Pancreas (tissue), 10 donors: ENCODE measurements around the gene CD300LB. TPM values are rescaled to one million over a fixed set of nuclear protein-coding genes. Genes with fewer than 3 reads are reported as not detected.

ENCODE experiments used
- ATAC-seq, 4 donors: fragments of 200-7000 bp; cut with Tn5 transposase; one replicate each; pipeline versions ENCODE4 v1.8.0 to v1.9.1; 2020; ENCODE audit warnings: mild to moderate bottlenecking in 4 of 4, moderate library complexity in 4 of 4
- DNase-seq, 6 donors: peaks; one replicate each; pipeline ENCODE4 v3.0.0-alpha.2; 2020
- FAIRE-seq: peaks from 2 replicates; lab custom pipeline; 2012; peaks lifted over from hg19 to GRCh38; lab: Jason Lieb, UNC
- H3K27ac ChIP-seq, 4 donors: fragments of 200-600 bp; sonication (generic); 1 replicate in 3 of 4; 2 replicates in 1 of 4; pipeline versions ENCODE4 v1.5.0 to v1.8.0; 2020
- H3K27me3 ChIP-seq, 4 donors: fragments of 200-600 bp; one replicate each; pipeline ENCODE4 v1.8.0; 2021
- H3K36me3 ChIP-seq, 3 donors: fragments of 200-600 bp; sonication (generic) in 1 of 3; one replicate each; pipeline versions ENCODE4 v1.5.0 to v1.8.0; 2020 to 2021
- H3K4me1 ChIP-seq, 3 donors: fragments of 200-600 bp; one replicate each; pipeline ENCODE4 v1.8.0; 2021
- H3K4me3 ChIP-seq, 4 donors: fragments of 200-600 bp; sonication (generic) in 2 of 4; one replicate each; pipeline versions ENCODE4 v1.5.0 to v1.8.0; 2020 to 2021
- H3K9me3 ChIP-seq, 4 donors: fragments of 200-600 bp; one replicate each; pipeline ENCODE4 v1.8.0; 2021
- WGBS, 2 donors: extraction: QIAGEN DNeasy Blood & Tissue Kit; methylation state at CpG; one replicate each; pipeline ENCODE4 v1.1.7; 2013; 5-methylcytosine and 5-hydroxymethylcytosine counted together
- intact Hi-C, 3 donors: fragments of 100-400 bp; cut with DNase I; formaldehyde crosslinking; loops; one replicate each; pipeline versions ENCODE4 v1.11.1 to v1.14.2; 2022
- polyA plus RNA-seq, 2 donors: library from polyadenylated mRNA; stranded (reverse); fragments of 200-250 nt; gene quantifications; one replicate each; pipeline ENCODE4 v1.2.3, GENCODE V29; 2013
- total RNA-seq, 6 donors: library from RNA; stranded (reverse); fragmentation: NEBNext Ultra II Directional in 4 of 6; extraction: Animal tissue kit (Norgen Biotek cat#: 25700) in 4 of 6; gene quantifications; one replicate each; pipeline versions ENCODE4 v1.2.1 to v1.2.4, GENCODE V29; 2021 to 2023
- TF ChIP-seq, protein P1 (sequence below), 4 donors: fragments of 200-600 bp; sonication (generic) in 3 of 4; IDR thresholded peaks; one replicate each; pipeline versions ENCODE4 v1.5.0 to v1.8.0; 2021; ENCODE audit warnings: antibody characterized with exemption in 4 of 4
- donor health status: healthy with polysubstance abuse.
- donor health status: DM: no; HTN: no; CAD: no; lungs with moderate emphysema.
- donor health status: DM: no; HTN: no; CAD: no.
- donor health status: control.
- donor health status: control.
- donor health status: Bipolar disorder and iron deficiency.
- donor health status: DM: yes; HTN: yes; CAD: no.
- donor health status: DM: no; HTN: no; CAD: no.
- donor health status: DM: no; HTN: no; CAD: no.
- donor health status: DM: yes; HTN: yes; CAD: no.

Gene CD300LB
- total and polyA plus RNA-seq, 8 donors: 0.08 to 0.52 (median 0.14) TPM; not detected in 3

DNA sequence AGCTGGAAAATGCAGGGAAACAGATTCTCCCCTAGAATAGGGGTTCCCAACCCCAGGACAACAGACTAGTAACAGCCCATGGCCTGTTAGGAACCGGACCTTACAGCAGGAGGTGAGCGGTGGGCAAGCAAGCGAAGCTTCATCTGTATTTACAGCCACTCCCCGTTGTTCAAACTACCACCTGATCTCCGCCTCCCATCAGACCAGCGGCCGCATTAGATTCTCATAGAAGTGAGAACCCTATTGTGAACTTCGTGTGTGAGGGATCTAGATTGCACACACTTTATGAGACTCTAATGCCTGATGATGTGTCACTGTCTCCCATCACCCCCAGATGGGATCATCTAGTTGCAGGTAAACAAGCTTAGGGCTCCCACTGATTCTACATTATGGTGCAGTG, 3.5 kb downstream of the CD300LB start:
- Histone ChIP-seq H3K27me3 (no peaks in the 10 kb centered on the region), H3K4me3 (no peak overlapping the region), H3K36me3 (no peaks in the 10 kb centered on the region), H3K4me1 (no peaks in the 10 kb centered on the region), H3K27ac (no peak overlapping the region), H3K9me3 (no peaks in the 10 kb centered on the region)
- TF ChIP-seq, protein P1, sequence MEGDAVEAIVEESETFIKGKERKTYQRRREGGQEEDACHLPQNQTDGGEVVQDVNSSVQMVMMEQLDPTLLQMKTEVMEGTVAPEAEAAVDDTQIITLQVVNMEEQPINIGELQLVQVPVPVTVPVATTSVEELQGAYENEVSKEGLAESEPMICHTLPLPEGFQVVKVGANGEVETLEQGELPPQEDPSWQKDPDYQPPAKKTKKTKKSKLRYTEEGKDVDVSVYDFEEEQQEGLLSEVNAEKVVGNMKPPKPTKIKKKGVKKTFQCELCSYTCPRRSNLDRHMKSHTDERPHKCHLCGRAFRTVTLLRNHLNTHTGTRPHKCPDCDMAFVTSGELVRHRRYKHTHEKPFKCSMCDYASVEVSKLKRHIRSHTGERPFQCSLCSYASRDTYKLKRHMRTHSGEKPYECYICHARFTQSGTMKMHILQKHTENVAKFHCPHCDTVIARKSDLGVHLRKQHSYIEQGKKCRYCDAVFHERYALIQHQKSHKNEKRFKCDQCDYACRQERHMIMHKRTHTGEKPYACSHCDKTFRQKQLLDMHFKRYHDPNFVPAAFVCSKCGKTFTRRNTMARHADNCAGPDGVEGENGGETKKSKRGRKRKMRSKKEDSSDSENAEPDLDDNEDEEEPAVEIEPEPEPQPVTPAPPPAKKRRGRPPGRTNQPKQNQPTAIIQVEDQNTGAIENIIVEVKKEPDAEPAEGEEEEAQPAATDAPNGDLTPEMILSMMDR (IDR thresholded peaks at IDR 0.05): no peak
- intact Hi-C loops: no loop called here
- FAIRE-seq: no peak
- 67 to 77% methylated on average over 8 of the region's 8 CpGs for WGBS, 2 donors
- ATAC-seq: no peak
- no peak for DNase-seq

DNA sequence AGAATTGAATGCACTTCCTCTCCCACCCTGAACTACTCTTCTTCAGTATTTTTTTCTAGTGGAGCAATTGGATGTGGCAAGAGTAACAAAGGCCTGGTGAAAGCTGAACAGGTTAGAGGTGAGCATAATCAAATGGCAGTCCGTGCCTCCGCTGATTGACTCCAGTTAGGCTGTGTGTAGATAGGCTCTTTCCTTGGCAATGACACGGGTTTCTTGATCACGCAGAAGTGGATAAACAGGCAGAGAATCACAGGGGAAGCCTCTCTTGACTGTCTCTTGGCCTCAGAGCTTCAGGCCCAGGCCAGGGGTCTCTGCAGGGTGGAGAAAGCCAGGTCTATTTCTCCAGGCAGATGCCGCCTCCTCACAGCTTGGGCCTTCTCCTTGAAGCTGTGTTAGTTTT, 4.2 kb downstream of the CD300LB start:
- Histone ChIP-seq H3K27me3 (no peaks in the 10 kb centered on the region), H3K4me3 (no peak overlapping the region), H3K36me3 (no peaks in the 10 kb centered on the region), H3K4me1 (no peaks in the 10 kb centered on the region), H3K27ac (no peak overlapping the region), H3K9me3 (no peaks in the 10 kb centered on the region)
- ATAC-seq (no peak), FAIRE-seq (no peak), DNase-seq (no peak)
- TF ChIP-seq, protein P1 (IDR thresholded peaks at IDR 0.05): no peak
- intact Hi-C loops: no loop called here
- 71 to 77% methylated on average over 5 of the region's 5 CpGs for WGBS, 2 donors

- DNase-seq (no peak), ATAC-seq (no peak), FAIRE-seq (no peak)
- H3K27me3 ChIP-seq: no peaks in the 10 kb centered on the region
- TF ChIP-seq, protein P1 (IDR thresholded peaks at IDR 0.05): no peak
- intact Hi-C loops: no loop called here
- H3K4me1 ChIP-seq: no peaks in the 10 kb centered on the region
- no peak overlapping the region for H3K4me3 ChIP-seq
- 36 to 40% methylated on average over 3 of the region's 3 CpGs for WGBS, 2 donors
- no peak overlapping the region for H3K27ac ChIP-seq
- H3K36me3 ChIP-seq: no peaks in the 10 kb centered on the region
- no peaks in the 10 kb centered on the region for H3K9me3 ChIP-seq
Observed at GRCh38 chr17:74526681-74527080, 4.6 kb downstream of the CD300LB start.

DNA sequence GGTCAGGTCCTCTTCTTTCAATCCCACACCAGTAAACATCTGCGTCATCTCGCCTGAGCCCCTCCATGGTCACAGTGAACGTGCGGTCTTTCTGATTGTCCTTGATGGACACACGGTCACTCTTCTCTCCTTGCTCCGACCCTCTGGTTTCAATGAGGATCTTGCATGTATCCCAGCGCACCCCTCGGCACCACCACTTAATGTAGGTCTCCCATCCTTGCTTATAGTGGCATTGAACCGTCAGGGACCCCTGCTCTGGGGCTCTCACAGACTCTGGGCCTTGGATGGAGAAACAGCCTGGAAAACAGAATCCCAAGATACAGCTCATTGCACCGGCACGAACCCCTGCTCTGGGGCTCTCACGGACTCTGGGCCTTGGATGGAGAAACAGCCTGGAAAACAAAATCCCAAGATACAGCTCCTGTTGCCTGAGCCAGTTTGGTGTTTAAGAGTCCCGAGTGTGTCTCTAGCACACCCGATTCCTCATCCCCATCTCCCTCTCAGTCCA, 5.4 kb downstream of the CD300LB start:
- FAIRE-seq (no peak), ATAC-seq (no peak), DNase-seq (no peak)

DNA sequence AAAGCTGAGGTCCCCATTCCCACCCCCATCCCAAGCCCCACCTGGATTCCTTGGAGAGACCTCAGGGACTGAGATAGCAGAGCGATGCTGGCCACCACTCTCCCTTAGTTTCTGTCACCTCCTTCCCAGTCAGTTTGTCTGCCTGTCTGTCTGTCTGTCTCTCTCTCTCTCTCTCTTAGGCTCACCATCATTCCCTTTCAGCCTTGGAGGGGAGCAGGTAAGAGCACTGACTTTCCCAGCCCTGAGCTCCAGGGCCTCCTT, 5.9 kb downstream of the CD300LB start:
- Histone ChIP-seq H3K4me1 (no peaks in the 10 kb centered on the region), H3K27me3 (no peaks in the 10 kb centered on the region), H3K9me3 (no peaks in the 10 kb centered on the region), H3K36me3 (no peaks in the 10 kb centered on the region), H3K27ac (no peak overlapping the region), H3K4me3 (no peak overlapping the region)
- DNase-seq (no peak), ATAC-seq (no peak), FAIRE-seq (no peak)
- 70 to 89% methylated on average over 1 of the region's 1 CpG for WGBS, 2 donors
- intact Hi-C loops: no loop called here
- TF ChIP-seq, protein P1 (IDR thresholded peaks at IDR 0.05): no peak

More for the DNA sequence above, 5.4 kb downstream of the CD300LB start:
- Histone ChIP-seq H3K27me3 (no peaks in the 10 kb centered on the region), H3K4me3 (no peak overlapping the region), H3K9me3 (no peaks in the 10 kb centered on the region), H3K27ac (no peak overlapping the region), H3K4me1 (no peaks in the 10 kb centered on the region), H3K36me3 (no peaks in the 10 kb centered on the region)
- WGBS, 2 donors: 61 to 79% methylated on average over 14 of the region's 14 CpGs
- intact Hi-C loops: no loop called here
- TF ChIP-seq, protein P1 (IDR thresholded peaks at IDR 0.05): no peak
